Activated CD4-positive, alpha-beta T cell treated with anti-CD3 and anti-CD28 coated beads, Interleukin-2, amount 10 ng/mL, durations not matched to agents 7 days and 5 days (primary cell): Measurements from ENCODE around the gene ERG. TPM values are rescaled to one million over a fixed set of nuclear protein-coding genes. Genes with fewer than 3 reads are reported as not detected.

Source experiments
- CTCF ChIA-PET: fragments of 350-600 bp; sonication (Branson Sonifier 250); formaldehyde crosslinking; loops from one replicate; lab custom pipeline; 2021; ENCODE audit warnings: antibody characterized with exemption; lab: Charles Lee
- POLR2A ChIA-PET: fragments of 350-600 bp; sonication (Branson Sonifier 250); formaldehyde crosslinking; loops from one replicate; lab custom pipeline; 2021; ENCODE audit warnings: antibody characterized with exemption; lab: Charles Lee
- DNase-seq: peaks from one replicate; pipeline ENCODE4 v3.0.0-alpha.2; 2020
- H3K27ac Mint-ChIP-seq: one replicate; pipeline ENCODE4 v1.8.0; 2021; ENCODE audit warnings: mild to moderate bottlenecking, moderate library complexity, mixed read lengths
- H3K27me3 Mint-ChIP-seq: one replicate; pipeline ENCODE4 v1.8.0; 2021; ENCODE audit warnings: mixed read lengths
- H3K36me3 Mint-ChIP-seq: one replicate; pipeline ENCODE4 v1.8.0; 2021; ENCODE audit warnings: low read depth, mixed read lengths
- H3K4me1 Mint-ChIP-seq: one replicate; pipeline ENCODE4 v1.8.0; 2021; ENCODE audit warnings: mixed read lengths
- H3K4me3 Mint-ChIP-seq: one replicate; pipeline ENCODE4 v1.8.0; 2021; ENCODE audit warnings: mild to moderate bottlenecking, moderate library complexity, mixed read lengths
- H3K9me3 Mint-ChIP-seq: one replicate; pipeline ENCODE4 v1.8.0; 2021; ENCODE audit warnings: mixed read lengths
- total RNA-seq, 2 experiments: library from RNA; stranded (reverse); gene quantifications; one replicate each; pipeline ENCODE4 v1.2.3, GENCODE V29; 2021

ERG gene
- total RNA-seq, 2 experiments from 2014 or later, result not detected

DNA sequence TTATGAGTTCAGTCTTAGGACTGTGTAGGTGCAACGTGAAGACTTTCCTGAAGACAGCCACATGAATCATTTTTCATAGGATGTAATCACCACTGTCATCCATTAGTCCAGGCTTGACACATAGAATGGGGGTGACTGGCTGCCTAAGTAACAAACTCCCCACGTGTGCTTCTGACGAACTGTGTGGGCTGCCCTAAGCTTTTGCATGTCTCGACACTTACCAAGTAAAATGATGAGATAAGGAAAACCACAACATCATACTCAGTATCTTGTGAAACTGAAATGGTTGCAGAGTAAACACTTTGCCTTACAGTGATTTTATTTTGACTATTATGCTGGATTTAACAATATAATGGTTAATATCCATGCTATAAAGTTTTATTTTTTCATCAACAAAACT is 19.5 kb downstream of the ERG start:
- CTCF ChIA-PET, result interaction anchor here (0.7 to 1.2 kb wide), 2 partner anchors 21 to 91 kb away, joined by 3 read pairs; no protein-coding TSS in a partner anchor
- H3K4me1 Mint-ChIP-seq, result peaks cover 15% of the 10 kb centered on the region
- no peak overlapping the region for H3K4me3 Mint-ChIP-seq
- peaks cover 56% of the 10 kb centered on the region for H3K27me3 Mint-ChIP-seq
- no peaks in the 10 kb centered on the region for H3K36me3 Mint-ChIP-seq
- POLR2A ChIA-PET, result no interaction called here
- DNase-seq, result no peak
- H3K9me3 Mint-ChIP-seq, result no peaks in the 10 kb centered on the region
- no peak overlapping the region for H3K27ac Mint-ChIP-seq

DNA sequence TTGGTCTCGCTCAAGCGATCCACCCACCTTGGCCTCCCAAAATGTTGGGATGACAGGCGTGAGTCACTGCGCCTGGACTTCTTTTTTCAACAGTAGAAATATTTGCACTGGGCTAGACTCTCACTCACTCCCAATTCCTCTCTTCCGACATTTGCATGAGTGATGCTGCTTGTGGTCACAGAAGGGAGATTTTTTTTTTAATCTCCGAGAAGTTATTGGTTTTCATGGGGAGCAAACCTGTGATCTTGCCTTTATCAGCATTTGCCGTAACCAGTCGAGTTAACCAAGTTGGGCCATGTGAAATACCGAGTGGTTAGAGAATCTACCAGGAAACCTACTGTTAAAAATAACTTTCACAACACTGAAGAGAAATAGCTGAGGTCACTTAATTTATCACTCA is 21.1 kb downstream of the ERG start:
- ChIA-PET CTCF (no interaction called here), POLR2A (no interaction called here)
- Mint-ChIP-seq H3K36me3 (no peaks in the 10 kb centered on the region), H3K4me1 (peaks cover 15% of the 10 kb centered on the region), H3K4me3 (no peak overlapping the region), H3K27ac (no peak overlapping the region), H3K27me3 (peaks cover 58% of the 10 kb centered on the region), H3K9me3 (no peaks in the 10 kb centered on the region)
- no peak for DNase-seq

DNA sequence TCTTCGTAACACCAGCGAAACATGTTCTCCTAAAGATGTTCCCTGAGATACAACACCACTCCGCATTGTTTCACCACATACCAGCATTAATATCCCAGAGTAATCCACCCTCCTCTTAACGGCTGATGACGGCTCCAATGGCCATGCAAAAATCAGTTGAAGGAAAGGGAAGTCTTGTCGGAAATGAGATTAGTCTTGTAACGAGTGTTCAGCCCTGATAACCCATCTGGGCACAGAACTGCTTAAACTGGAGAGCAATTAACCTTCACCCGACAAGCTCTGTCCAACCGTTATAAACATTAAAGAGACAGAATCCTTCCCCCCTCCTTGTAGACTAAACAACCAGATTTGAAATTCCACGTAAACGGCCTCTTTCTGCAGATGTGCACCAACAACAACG is 21.9 kb downstream of the ERG start:
- H3K27me3 Mint-ChIP-seq, result peaks cover 59% of the 10 kb centered on the region
- no peak for DNase-seq
- POLR2A ChIA-PET, result no interaction called here
- no peak overlapping the region for H3K4me3 Mint-ChIP-seq
- H3K36me3 Mint-ChIP-seq, result no peaks in the 10 kb centered on the region
- no peaks in the 10 kb centered on the region for H3K9me3 Mint-ChIP-seq
- CTCF ChIA-PET, result interaction anchor here (1.2 kb wide), 1 partner anchor 20 kb away, joined by 3 read pairs; no protein-coding TSS in a partner anchor
- peaks cover 15% of the 10 kb centered on the region for H3K4me1 Mint-ChIP-seq
- no peak overlapping the region for H3K27ac Mint-ChIP-seq

DNA sequence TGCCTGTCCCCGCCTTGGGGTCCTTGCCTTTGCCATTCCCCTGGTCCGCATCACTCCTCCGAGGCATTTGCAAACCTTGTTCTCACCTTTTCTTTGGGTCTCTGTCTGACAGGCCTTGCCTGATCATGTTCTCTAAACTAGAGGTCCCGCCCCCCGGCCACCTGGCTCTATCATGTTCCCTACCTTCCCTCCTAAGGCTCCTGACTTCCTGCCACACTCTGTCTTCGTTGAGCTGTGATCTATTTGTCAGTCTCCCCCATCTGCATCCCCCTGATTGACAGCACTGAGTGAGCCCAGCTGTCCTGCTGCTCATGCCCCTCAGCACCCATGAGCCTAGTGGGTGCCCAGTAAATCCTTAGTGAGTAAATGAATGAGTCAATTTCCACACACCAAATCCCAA is 22.8 kb downstream of the ERG start:
- POLR2A ChIA-PET, result no interaction called here
- Mint-ChIP-seq H3K27ac (no peak overlapping the region), H3K9me3 (no peaks in the 10 kb centered on the region), H3K36me3 (no peaks in the 10 kb centered on the region), H3K27me3 (peaks cover 63% of the 10 kb centered on the region), H3K4me1 (peaks cover 15% of the 10 kb centered on the region), H3K4me3 (no peak overlapping the region)
- no peak for DNase-seq
- CTCF ChIA-PET, result interaction anchor here (1.2 kb wide), 1 partner anchor 20 kb away, joined by 3 read pairs; no protein-coding TSS in a partner anchor

DNA sequence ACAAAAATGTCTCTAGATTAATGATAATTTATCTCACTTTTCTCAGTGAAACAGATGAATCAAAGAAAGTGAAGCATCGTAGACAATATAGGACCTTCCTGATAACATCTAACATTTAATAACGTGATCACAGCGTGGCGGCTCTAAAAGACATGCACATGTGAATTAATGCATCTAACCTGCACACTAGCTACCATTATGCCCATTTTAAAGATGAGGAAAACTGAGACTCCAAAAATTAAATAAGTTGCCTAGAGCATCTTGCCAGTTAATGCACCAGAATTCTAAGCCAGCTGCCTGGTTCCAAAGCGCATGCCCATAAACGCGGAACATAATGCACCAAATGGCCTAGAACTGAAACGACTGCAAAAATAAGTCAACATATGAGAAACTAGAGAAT is 23.5 kb downstream of the ERG start:
- no peak overlapping the region for H3K27ac Mint-ChIP-seq
- no peaks in the 10 kb centered on the region for H3K36me3 Mint-ChIP-seq
- peaks cover 15% of the 10 kb centered on the region for H3K4me1 Mint-ChIP-seq
- ChIA-PET CTCF (no interaction called here), POLR2A (no interaction called here)
- peaks cover 60% of the 10 kb centered on the region for H3K27me3 Mint-ChIP-seq
- H3K4me3 Mint-ChIP-seq, result no peak overlapping the region
- no peaks in the 10 kb centered on the region for H3K9me3 Mint-ChIP-seq
- DNase-seq, result no peak

DNA sequence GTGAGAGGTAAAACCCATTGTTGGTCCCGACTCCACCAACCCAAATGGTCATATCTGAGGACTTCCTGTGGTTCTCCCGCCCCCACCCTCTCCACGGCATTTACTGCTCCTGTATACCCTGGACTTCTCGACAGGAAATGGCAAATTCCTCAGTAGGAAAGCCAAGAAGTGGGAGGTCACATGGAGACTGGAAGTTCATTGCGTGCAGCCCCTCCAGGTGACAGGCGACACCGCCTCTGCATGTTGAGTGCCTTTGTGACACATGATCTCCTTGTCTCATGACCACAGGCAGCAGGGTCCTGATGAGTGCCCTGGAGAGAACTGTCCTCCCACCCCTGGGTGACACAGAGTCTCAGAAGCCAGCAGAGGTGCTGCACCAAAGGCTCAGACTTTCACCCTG is 24.2 kb downstream of the ERG start:
- no peaks in the 10 kb centered on the region for H3K9me3 Mint-ChIP-seq
- CTCF ChIA-PET, result no interaction called here
- no peak overlapping the region for H3K4me3 Mint-ChIP-seq
- no peak overlapping the region for H3K27ac Mint-ChIP-seq
- no peaks in the 10 kb centered on the region for H3K36me3 Mint-ChIP-seq
- peaks cover 12% of the 10 kb centered on the region for H3K4me1 Mint-ChIP-seq
- no peak for DNase-seq
- POLR2A ChIA-PET, result no interaction called here
- H3K27me3 Mint-ChIP-seq, result peaks cover 53% of the 10 kb centered on the region

DNA sequence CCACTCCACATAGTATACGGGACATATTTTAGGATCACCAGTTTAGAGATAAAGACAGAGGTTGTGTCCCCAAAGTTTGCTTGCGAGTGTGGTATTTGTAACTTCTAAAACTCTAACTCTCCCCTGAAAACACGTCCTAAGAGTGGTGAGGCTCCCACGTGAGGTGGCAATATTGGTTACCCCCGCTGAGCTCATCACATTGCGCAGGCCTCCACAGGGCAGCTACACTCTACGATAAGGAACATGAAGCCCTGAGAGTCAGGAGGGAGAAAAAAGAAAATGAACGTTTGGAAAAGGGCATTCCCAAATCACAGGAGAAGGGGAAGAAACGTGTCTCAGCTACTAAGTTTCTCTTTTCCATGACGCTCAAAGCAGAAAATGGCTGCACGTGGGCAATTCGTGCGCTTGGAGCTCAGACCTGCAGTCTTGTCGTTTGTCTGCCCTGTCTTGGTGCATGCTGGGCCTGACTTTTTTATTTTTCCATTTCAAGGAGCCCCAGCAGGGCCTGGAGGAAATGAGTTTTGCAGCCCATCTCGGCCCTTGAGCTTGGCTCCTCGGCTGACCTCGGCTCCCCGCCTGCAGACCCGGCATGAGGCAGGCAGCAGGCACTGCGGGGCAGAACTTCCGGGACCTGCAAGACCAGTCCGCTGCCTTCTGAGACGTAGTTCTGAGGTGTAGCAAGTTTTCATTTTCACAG is 25.7 kb downstream of the ERG start:
- H3K9me3 Mint-ChIP-seq, result no peaks in the 10 kb centered on the region
- DNase-seq, result no peak
- peaks cover 42% of the 10 kb centered on the region for H3K27me3 Mint-ChIP-seq
- POLR2A ChIA-PET, result no interaction called here
- no peaks in the 10 kb centered on the region for H3K36me3 Mint-ChIP-seq
- no peak overlapping the region for H3K4me3 Mint-ChIP-seq
- H3K4me1 Mint-ChIP-seq, result peaks cover 3% of the 10 kb centered on the region
- CTCF ChIA-PET, result interaction anchor here (0.6 kb wide), 1 partner anchor 9 kb away, joined by 3 read pairs; no protein-coding TSS in a partner anchor
- H3K27ac Mint-ChIP-seq, result no peak overlapping the region

DNA sequence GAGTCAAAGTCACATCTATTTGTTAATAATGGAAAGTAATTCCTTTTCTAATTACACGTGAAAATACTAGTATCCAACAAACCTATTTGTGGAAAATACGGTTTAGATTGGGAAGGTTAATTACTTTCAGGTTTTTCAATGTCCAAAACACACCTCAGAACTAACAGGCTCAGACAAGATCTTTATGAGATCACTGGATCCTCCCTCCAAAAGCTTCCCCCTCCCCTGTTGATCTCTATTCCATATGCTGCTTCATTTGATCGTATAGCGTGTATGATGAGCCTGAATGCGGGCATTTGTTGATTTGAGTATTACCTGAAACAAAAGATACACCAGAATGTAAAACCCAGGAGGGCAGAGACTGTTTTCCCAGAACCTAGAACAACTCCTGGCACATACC is 26.5 kb downstream of the ERG start:
- no peak for DNase-seq
- Mint-ChIP-seq H3K36me3 (no peaks in the 10 kb centered on the region), H3K9me3 (no peaks in the 10 kb centered on the region), H3K4me1 (no peaks in the 10 kb centered on the region), H3K27ac (no peak overlapping the region), H3K27me3 (peaks cover 38% of the 10 kb centered on the region), H3K4me3 (no peak overlapping the region)
- CTCF ChIA-PET, result no interaction called here
- POLR2A ChIA-PET, result no interaction called here

DNA sequence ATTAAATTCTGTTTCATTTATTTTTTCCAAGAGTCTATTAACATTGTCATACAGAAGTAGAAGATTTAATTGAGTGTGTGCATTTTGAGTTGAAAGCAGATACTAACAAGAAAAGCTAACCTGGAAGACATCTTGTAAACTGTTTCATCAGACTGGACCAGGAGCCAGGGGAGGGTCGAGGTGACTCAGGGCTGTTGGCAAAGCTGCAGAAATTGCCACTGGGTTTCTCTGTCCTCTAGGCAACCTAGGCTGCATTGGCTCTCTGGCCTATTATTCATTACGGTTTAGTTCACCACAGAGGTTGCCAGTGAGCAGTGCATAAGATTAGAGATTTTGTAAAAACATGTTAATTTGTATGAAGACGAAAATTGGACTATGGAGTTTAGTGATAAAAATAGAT is 27.5 kb downstream of the ERG start:
- H3K36me3 Mint-ChIP-seq, result no peaks in the 10 kb centered on the region
- H3K27ac Mint-ChIP-seq, result no peak overlapping the region
- H3K4me1 Mint-ChIP-seq, result no peaks in the 10 kb centered on the region
- ChIA-PET POLR2A (no interaction called here), CTCF (no interaction called here)
- no peak for DNase-seq
- no peak overlapping the region for H3K4me3 Mint-ChIP-seq
- no peaks in the 10 kb centered on the region for H3K9me3 Mint-ChIP-seq
- H3K27me3 Mint-ChIP-seq, result peaks cover 28% of the 10 kb centered on the region

DNA sequence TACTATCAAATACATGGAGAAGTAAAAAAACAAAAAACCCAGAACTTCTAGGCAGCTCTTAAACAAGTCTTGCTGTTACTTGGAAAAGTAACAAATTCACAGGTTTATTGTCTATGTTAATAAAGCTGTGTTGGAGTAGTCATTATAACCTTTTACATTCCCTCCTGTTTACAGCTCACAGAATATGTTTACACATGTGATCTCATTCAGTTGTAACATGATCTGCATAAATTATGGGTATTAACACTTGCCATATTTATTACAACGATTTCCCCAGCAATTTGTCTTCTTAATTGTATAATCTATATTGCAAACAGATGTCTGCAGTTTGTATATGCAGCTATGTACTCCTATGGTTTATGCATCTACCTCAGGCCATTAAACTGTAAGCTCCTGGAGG is 28.6 kb downstream of the ERG start:
- H3K4me1 Mint-ChIP-seq, result no peaks in the 10 kb centered on the region
- DNase-seq, result no peak
- H3K27me3 Mint-ChIP-seq, result peaks cover 18% of the 10 kb centered on the region
- ChIA-PET POLR2A (no interaction called here), CTCF (no interaction called here)
- H3K4me3 Mint-ChIP-seq, result no peak overlapping the region
- H3K36me3 Mint-ChIP-seq, result no peaks in the 10 kb centered on the region
- H3K9me3 Mint-ChIP-seq, result no peaks in the 10 kb centered on the region
- no peak overlapping the region for H3K27ac Mint-ChIP-seq

DNA sequence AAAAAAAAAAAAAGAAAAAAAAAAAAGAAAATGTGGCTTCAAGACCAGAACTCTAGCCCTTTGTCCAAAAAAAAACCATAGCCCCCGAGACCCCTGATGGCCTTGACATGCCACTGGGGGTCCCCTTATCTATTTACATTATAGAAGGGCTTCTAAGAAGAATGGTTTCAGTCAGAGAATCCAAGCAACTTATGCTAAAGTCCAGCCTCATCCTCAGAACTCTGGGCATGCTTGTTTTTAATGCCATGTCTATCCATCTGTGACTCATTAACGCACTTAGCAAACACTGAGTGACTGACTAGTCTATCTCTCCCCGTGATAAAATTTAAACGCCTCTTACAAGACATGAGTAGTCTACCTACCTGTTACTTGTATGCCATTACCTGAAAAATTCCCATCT is 29.3 kb downstream of the ERG start:
- POLR2A ChIA-PET, result no interaction called here
- CTCF ChIA-PET, result no interaction called here
- Mint-ChIP-seq H3K9me3 (no peaks in the 10 kb centered on the region), H3K36me3 (no peaks in the 10 kb centered on the region), H3K4me3 (no peak overlapping the region), H3K27ac (no peak overlapping the region), H3K4me1 (no peaks in the 10 kb centered on the region), H3K27me3 (peaks cover 18% of the 10 kb centered on the region)
- no peak for DNase-seq

DNA sequence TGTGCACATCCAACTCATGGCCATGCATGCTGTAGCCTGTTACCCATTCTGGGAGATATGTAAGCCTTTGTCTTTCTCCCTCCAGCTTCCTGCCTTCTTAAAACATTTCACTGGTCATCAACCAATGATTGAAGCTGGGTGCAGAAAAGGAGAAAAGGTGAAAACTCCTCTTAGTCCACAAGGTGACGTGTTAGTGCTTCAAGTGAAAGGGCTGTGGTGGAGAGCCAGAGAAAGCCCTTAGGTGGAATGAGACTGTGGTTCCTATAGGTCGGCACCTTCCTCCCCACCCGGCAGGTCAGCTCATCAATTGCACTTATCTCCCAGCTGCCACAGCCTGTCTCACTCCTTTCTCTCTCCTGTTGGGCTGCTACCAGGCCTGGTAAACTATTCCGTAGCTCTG is 30.4 kb downstream of the ERG start:
- POLR2A ChIA-PET, result interaction anchor here (0.6 kb wide), 1 partner anchor 10 kb away, joined by 5 read pairs; no protein-coding TSS in a partner anchor

DNA sequence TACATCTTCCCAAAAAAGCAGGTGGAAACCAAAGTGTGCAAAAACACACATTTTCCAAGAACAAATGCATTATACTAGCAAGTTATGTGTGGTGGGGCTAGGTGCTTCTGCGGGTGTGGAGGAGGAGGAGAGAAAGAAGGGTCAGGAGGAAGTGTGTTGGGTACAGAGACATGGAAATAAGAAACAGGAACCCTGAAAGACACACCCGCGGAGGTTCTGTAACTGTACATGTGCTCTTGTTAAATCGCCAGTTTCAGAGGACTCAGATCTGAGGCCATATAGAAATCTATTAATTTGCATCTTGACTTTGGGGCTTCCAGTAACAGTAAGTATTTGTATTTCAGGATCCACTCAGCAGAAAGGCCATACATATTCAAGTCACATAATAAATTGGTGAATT is 30.9 kb downstream of the ERG start:
- Mint-ChIP-seq H3K36me3 (no peaks in the 10 kb centered on the region), H3K27me3 (peaks cover 11% of the 10 kb centered on the region), H3K27ac (no peak overlapping the region), H3K4me1 (no peaks in the 10 kb centered on the region), H3K9me3 (no peaks in the 10 kb centered on the region), H3K4me3 (no peak overlapping the region)
- DNase-seq, result no peak
- ChIA-PET CTCF (no interaction called here), POLR2A (interaction anchor here (0.6 kb wide), 1 partner anchor 9 kb away, joined by 5 read pairs; no protein-coding TSS in a partner anchor)

More for the DNA sequence above, 30.4 kb downstream of the ERG start:
- H3K27me3 Mint-ChIP-seq, result peaks cover 11% of the 10 kb centered on the region
- no peak for DNase-seq
- no peaks in the 10 kb centered on the region for H3K9me3 Mint-ChIP-seq
- no peak overlapping the region for H3K27ac Mint-ChIP-seq
- no peak overlapping the region for H3K4me3 Mint-ChIP-seq
- H3K4me1 Mint-ChIP-seq, result no peaks in the 10 kb centered on the region
- CTCF ChIA-PET, result no interaction called here
- no peaks in the 10 kb centered on the region for H3K36me3 Mint-ChIP-seq
